Posterior cingulate gyrus (tissue), 11 donors: ENCODE measurements around the gene TSPAN2.

Experiments
- DNase-seq, 10 donors: peaks; one replicate each; pipeline versions ENCODE4 v3.0.0 to v3.0.0-alpha.2; 2020 to 2021; ENCODE audit warnings: mixed read lengths in 3 of 10
- intact Hi-C: fragments of 100-400 bp; cut with DNase I; formaldehyde crosslinking; loops from one replicate; pipeline ENCODE4 v1.15.1; 2023

Gene TSPAN2

DNA sequence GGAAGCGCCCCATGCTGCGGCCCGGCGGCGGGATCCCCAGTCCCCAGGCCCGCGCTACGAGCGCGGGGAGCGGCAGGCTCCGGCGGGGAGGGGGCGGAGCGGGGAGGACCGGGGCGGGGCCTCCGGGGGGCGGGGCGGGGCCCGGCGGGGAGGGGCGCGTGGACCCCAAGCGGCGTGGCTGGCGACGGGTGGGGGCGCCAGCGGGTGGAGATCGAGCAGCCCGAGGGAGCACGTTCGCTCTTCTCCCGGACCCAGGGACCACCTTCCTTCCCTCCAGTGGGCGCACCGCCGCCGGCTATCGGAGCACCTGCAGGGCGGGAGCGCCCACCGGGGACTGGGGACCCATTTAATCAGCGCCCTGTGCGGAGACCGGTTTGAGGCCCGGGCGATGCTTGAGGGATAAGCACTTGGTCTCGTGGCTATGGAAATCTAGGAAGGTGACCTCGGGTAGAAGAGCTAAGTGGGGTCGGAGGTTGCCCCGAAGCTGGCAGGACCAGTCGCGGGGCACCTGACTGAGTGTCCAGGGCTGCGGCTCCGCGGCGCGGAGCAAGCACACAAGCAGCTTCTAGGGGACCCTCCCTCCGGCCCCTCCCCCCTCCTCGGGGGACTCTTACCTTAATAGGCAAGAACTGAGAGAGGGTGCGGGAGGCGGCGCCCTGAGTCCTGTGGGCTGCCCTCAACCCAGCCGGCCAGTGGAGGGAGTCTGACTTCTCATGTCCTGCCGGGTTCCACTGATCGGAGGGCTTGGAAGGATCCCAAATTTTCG, at the start of gene TSPAN2:
Gene TSPAN2, minus strand, starts transcription at position 84 of the 766 bp plus-strand sequence. Its CDS starts 71 bp downstream, at position 13.
- DNase-seq, result peak in 1 of 10 donors; percentile 82
- intact Hi-C loops, result no loop called here

DNA sequence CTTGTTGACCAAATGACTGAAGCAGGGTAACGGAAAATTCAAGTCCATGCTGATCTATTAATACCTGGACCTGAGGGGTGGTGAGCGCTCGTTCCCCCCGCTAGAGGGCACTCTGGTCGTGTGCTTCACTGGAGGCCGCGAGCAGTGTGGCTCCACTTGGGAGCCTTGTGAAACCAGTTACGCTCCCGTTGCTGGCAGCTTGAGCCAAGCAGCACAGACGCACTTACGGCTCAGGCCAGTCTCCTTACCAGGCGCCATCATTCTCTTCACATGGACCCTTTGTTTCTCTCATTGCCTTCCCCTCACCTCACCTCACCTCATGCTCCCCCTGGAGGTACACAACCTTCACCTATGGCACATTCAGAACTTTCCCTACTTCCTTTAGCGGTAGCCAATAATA, 49.7 kb upstream of the TSPAN2 start:
- DNase-seq, result peak; percentile 44 to 96 (median 74)
- intact Hi-C loops, result loop anchor here (1.0 to 5.0 kb wide), 3 partner anchors 330 to 633 kb away; no protein-coding TSS in a partner anchor

DNA sequence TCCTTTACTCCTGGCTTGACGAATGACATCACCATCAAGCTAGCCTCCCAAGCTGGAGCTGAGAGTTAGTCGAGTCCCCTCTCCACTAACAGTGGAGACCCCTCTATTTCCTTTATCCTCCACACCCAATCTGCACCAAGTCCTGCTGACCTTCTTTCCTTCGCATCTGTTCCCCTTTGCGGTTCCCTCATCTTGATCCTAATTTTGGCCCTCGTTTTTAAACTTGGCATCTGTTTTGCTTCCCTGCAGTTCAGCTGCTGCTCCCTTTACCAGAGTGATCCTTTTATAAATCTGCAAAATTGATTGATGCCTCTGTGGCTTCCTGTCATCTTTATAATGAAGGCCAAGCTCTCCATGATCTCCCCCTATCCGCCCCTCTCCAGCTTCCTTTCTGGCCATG, 49.0 kb upstream of the TSPAN2 start:
- no peak for DNase-seq
- intact Hi-C loops, result loop anchor here (5.0 kb wide), 1 partner anchor 634 kb away; no protein-coding TSS in a partner anchor

DNA sequence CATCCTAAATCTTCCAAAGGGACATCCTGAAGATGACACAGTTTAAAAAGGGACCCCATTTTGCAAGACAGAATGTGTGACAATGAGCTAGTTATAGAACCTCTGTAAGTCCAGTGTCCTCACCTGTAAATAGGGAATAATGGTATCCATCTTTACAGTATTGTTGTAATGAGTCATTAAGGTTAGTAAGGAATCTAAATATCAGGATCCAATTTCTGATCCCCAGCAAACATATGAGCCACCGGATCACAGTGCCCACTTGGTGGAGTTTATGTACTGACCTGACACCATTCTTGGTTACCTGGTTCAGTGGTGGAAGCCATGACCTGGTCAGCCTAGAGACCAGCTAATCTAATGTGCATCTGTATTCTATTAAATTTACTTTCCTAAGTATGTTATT, 47.9 kb upstream of the TSPAN2 start:
- intact Hi-C loops, result loop anchor here (5.0 kb wide), 1 partner anchor 635 kb away; no protein-coding TSS in a partner anchor
- DNase-seq, result no peak

DNA sequence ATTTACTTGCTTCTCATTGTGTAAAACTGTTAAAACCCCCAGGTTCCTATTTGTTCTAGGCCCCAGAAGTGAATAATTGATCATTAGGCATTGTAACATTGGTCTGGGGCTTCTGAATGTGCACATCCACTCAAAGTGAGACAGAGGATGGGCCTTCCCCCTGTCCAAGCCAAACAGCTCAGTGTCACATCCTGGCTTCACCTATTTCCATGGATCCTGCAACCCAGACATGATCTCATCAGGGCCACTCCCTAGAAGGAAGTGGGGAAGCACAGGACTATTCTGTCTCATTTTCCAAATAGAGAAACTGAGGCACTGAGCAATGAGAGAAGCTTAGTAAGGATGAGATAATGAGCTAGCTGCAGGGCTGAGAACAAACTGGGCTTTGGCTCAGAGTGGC, 47.4 kb upstream of the TSPAN2 start:
- intact Hi-C loops, result loop anchor here (5.0 kb wide), 1 partner anchor 636 kb away; no protein-coding TSS in a partner anchor
- DNase-seq, result no peak

DNA sequence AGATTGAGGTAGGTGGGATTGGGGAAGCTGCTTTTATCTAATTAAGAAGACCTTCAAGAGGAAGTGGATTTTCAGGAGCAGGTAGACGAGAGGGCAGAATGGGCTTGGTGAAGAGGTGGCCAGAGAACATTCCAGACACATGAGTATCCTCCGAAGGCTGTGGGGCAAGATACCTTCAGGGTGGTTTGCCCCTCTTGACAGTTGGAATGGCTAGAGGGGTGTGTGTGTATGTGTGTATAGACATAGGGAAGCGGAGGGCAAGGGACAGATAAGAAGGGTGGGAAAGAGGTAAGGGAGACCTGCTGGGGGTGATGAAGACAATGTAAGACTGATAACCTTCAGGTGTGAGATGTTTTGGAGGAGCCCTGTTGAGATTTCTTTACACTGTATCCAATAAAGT, 46.8 kb upstream of the TSPAN2 start:
- intact Hi-C loops, result loop anchor here (5.0 kb wide), 1 partner anchor 636 kb away; no protein-coding TSS in a partner anchor
- no peak for DNase-seq

DNA sequence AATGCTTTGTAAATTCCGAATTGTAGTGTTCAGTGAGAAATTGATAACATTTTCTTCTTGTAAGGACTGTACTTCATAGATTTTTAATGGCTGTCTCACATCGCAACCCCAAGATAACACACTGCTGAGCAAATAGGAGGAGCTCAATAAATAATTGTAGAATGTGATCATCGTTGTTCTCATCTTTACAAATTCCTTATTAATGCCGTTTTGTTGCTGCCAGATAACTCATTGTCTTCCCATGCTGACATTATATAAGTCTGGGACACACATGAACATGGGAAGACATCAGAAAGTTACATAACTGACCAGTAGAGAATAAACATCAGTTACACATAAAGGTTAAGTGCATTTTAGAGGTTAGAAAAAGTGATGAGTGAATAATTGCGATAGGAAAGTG, 46.4 kb upstream of the TSPAN2 start:
- DNase-seq, result no peak
- intact Hi-C loops, result loop anchor here (5.0 kb wide), 1 partner anchor 637 kb away; no protein-coding TSS in a partner anchor

DNA sequence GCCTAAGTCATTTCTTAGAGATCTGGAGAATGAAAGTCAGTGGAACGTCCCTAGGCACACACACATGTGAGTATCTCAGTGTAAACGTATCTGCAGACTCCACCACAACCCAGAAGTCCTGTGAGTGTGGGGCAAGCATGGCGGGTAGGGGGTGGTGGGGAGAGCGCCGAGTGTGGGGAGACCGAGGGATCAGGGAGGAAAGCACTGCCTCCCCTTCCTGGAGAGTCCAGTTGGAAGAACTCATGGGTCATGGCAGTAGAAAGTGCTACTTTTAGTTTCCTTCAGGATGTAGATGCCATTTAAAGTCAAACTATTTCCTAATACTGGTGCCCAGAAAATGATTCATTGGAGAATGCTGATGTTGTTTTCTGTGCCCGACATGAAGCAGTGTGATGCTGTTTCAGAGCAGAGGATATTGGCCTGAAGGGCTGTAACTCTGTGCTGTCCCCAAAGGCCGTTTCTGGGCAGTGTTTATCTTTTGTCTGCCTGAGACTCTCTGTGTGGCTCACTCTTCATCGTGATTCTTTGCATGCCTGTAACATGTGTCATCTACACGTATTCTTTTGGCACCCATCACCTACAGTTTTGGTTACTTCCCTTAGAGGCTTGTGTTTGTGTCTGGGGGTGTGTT, 45.7 kb upstream of the TSPAN2 start:
- DNase-seq, result no peak
- intact Hi-C loops, result loop anchor here (5.0 kb wide), 1 partner anchor 637 kb away; no protein-coding TSS in a partner anchor

DNA sequence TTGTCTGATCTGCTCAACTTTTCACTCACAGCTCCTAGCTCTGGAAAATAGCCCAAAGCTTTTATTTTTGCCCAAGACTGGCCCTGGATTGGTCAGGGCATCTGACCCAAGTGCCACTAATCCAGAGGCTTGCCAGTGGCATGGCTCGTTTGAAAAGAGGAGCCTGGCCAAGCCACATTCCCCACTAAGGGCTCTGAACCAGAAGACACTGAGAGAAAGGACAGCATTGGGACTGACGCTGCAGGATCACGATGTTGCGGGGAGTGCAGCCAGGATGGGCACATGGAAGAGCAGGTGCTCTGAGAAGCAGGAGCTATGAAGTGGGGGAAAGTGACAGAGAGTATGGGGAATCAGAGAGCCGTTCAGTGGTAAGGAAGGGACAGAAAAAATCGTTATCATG, 44.9 kb upstream of the TSPAN2 start:
- intact Hi-C loops, result no loop called here
- DNase-seq, result no peak

DNA sequence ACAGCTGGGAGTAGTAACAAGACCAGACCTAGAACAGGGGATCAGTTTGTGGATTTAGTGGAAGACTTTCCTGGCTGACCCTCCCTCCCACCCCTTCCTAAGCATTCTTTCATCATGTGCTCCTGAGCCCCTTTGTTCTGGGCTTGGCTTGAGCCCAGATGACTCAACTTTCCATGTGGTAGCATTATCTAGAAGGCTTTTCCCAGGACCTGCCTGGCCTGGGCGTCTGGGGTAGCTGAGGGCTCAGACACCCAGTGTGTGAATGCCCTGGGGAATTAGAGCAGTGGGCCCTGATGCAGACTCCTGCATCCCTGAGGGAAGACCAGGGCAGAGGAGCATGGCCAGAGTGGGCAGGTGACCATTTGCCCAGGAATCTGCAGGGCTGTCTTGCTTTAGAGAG, 44.1 kb upstream of the TSPAN2 start:
- no peak for DNase-seq
- intact Hi-C loops, result no loop called here

DNA sequence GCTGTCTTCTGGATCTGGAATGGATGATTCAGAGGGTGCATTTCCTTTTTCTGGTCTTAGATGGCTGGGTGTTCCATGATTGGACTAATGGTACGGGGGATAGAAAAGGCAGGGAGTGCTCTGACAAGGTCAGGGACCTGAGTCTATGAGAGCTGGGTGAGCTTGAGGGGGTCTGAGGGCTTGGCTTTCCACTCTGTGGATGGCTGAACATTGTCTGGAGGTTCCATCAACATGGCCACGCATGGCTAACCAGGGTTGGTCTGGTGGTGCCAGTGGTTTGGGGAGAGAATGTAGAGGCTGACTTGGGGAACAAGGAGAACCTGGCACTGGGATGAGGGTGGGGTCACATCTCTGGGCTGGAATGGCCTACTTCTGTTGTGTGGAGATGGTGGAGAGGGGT, 41.5 kb upstream of the TSPAN2 start:
- DNase-seq, result no peak
- intact Hi-C loops, result no loop called here

DNA sequence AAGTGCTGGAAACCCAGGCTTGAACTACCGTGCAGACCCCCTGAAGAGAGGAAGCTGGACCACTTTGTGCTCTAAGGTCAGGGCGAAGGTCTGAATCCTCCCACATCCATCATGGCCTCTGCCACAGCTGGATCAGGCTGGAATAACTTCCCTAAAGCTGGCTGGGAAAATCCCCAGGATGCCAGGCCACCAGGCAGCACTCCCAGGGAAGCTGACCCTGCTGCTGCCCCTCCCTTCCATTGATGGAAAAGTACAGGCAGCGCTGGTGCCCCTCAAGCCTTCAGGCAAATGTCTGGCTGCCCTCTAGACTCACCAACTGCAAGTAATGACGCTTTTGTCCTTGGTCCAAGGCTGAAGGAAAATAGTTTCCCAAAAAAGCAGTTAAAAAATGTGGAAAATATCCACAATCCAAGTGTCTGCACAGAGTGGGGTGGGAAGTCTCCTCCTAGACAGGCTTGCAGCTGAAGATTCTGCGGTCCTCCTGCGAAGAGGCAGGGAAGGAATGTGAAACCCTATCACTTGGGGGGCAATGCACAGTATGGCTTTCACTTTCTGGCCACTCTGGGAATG, 39.9 kb upstream of the TSPAN2 start:
- DNase-seq, result no peak
- intact Hi-C loops, result no loop called here

DNA sequence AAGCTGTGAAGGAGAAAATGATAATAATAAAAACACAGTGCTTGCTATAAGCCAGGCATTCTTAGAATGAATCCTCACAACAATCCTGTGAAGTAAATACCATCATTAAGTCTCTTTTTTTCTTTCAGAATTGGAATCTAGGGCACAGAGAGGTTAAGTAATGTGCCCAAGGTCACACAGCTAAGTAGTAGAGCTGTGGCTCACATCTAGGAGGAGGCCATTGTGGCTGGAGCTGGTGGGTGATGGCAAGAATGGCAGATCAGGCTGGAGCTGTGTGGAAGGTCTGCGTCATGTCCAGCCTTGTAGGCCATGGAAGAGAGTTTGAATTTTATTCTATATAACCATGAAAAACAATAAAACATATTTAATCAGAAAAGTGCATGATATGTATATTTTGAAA, 38.2 kb upstream of the TSPAN2 start:
- DNase-seq, result no peak
- intact Hi-C loops, result no loop called here

DNA sequence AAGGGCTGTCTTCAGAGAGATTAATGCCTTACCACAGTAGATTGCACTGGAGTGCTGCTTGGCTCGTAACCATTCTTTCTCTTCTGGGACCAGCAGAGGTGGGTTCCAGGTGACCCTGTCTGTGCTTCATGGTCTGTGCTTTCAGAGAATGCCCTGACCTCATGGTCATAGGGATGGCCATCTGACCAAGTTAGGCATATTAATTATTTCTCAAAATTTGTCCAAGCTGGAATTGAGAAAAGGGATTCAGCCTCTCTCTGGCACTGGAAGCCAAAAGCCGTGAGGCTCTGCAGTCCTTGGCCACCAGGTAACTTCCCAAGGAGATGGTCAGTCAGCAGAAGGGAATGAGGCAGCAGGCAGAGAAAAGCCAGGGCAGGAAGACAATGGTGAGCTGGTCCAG, 37.2 kb upstream of the TSPAN2 start:
- no peak for DNase-seq
- intact Hi-C loops, result no loop called here

DNA sequence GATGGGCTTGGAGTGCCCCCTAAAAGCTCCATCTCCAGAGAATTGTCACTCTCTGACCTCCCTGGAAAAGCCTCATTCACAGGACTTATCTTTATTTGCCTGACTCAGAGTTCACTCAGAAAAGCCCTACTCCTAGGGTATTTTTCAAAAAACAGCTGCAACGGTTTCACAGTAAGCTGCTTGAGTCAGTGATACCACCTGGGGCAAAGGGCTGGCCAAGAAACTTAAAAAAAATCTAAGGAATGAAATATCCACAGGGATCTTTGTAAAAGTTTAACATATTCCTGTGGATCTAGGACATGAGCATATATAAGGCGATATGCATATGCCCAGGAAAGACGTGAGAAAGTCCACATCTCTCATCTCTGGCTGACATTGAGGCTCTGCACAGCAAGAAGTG, 33.8 kb upstream of the TSPAN2 start:
- intact Hi-C loops, result no loop called here
- DNase-seq, result no peak

DNA sequence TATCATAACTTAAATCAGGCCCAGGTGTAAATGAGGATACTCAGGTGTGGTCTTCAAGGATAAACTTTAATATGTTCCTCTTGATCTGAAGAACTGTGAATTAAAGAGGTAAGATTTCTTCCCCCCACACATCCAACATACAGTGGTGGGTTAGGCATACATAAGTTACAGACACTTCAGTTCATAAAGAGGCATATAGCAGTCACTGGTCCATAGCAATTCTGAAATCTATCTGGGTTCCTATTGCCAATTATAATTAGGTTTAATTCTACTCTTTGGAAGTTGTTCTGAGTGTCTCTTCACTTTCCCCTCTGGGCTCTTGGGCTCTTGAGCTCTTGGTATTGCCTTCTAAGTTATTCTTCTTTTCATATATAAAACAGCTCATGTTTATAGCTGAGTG, 32.5 kb upstream of the TSPAN2 start:
- intact Hi-C loops, result no loop called here
- DNase-seq, result no peak

DNA sequence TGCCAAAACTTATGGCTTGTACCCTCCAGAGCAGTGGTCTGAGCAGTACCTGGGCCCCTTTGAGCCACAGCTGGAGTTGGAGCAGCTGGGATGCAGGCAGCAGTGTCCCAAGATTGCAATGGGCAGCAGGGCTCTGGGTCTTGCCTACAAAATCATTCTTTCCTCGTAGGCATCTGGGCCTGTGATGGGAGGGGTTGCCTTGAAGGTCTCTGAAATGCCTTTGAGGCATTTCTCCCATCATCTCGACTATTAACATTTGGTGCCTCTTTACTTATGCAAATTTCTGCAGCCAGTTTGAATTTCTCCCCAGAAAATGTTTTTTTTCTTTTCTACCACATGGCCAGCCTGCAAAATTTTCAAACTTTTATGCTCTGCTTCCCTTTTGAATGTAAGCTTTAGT, 31.0 kb upstream of the TSPAN2 start:
- no peak for DNase-seq
- intact Hi-C loops, result no loop called here

DNA sequence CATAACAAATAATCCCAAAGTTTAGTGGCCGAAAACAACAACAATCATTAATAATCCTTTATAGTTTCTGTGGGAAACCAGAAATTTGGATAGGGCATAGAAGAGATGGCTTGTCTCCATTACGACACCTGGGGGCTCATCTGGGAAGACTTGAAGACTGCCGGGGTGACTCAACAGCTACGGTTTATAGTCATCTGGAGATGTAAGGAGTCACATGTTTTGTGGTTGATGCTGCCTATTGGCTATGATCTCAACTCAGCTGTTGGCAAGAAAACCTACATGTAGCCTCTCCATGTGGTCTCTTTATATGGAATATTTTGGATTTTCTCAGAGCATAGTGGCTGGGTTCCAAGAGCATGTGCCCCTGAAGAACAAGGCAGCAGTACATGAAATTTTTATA, 29.3 kb upstream of the TSPAN2 start:
- intact Hi-C loops, result no loop called here
- DNase-seq, result no peak

DNA sequence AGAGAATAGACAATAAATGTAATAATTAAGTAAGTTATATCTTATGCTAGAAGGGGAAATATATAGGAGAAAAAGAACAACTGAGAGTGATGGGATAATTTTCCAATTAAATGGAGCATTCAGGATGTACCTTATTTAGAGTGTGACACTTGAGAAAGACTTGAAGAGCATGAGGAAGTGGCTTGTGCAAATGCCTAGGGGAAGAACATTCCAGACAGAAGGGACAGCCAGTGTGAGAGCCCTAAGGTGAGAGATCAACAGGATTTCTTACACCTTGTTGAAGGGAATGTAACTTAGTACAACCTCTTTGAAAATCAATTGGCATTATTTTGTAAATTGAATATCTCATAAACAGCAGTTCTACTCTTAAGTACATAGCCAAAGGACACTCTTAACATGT, 28.8 kb upstream of the TSPAN2 start:
- intact Hi-C loops, result no loop called here
- DNase-seq, result no peak

DNA sequence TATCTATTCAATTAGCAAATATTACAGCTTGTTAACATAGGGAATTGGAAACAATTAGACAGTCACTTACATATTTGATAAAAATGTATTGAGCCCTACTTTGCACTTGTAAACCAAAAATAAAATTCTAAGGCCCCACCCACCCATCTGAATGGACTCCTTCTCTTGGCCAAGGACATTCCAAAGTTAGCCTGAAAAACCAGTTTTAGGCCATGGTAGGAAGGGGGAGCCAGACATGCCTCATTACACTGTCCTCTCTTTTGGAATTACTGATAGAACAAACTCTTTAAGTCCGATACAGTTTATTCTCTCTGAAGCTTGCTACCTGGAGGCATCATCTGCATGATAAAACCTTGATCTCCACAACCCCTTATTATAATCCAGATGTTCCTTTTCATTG, 28.0 kb upstream of the TSPAN2 start:
- no peak for DNase-seq
- intact Hi-C loops, result no loop called here

DNA sequence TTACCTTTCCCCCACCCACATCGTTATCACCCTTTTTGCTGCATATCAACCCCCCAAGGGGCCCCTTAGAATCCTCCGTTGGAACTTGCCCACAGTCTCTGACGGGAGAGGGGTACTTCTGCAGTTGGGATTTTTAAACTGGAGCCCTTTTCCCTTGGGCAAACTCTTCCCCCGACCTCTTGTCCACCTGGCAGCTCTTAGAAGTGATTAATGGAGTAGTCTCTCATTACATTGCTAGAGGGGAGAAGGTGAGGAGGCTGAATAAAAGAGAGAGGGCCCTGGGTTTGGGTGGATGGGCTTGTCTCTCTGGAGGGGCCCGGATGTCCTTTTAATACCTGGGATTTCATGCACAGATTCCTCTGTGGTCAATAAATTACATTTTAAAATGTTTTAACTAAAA, 27.2 kb upstream of the TSPAN2 start:
- intact Hi-C loops, result no loop called here
- no peak for DNase-seq
